Colonic mucosa (tissue), 4 donors: ENCODE results near the gene GRPEL1. TPM values are rescaled to one million over a fixed set of nuclear protein-coding genes. Genes with fewer than 3 reads are reported as not detected.
A peak's percentile ranks its signal among the peaks of the same experiment; 100 is the strongest.

Experiments used
- DNase-seq: peaks from one replicate; pipeline ENCODE4 v3.0.0-alpha.2; 2020
- H3K27ac ChIP-seq: fragments of 200-600 bp; one replicate; pipeline ENCODE4 v1.8.0; 2021
- H3K27me3 ChIP-seq: fragments of 200-600 bp; one replicate; pipeline ENCODE4 v1.8.0; 2021
- H3K36me3 ChIP-seq: fragments of 200-600 bp; one replicate; pipeline ENCODE4 v1.8.0; 2021
- H3K4me1 ChIP-seq: fragments of 200-600 bp; one replicate; pipeline ENCODE4 v1.8.0; 2021; ENCODE audit warnings: mild to moderate bottlenecking
- H3K4me3 ChIP-seq: fragments of 200-600 bp; one replicate; pipeline ENCODE4 v1.8.0; 2021
- H3K9ac ChIP-seq, 2 donors: one replicate each; pipeline ENCODE4 v1.7.0; 2013; ENCODE audit warnings: control low read depth in 2 of 2, low read depth in 2 of 2, low read length in 2 of 2
- H3K9me3 ChIP-seq: fragments of 200-600 bp; one replicate; pipeline ENCODE4 v1.8.0; 2021
- CTCF ChIP-seq: fragments of 200-600 bp; IDR thresholded peaks from one replicate; pipeline ENCODE4 v1.8.0; 2022; ENCODE audit warnings: antibody characterized with exemption, mild to moderate bottlenecking
- intact Hi-C: fragments of 100-400 bp; cut with DNase I; formaldehyde crosslinking; loops from one replicate; pipeline ENCODE4 v1.14.1; 2022
- total RNA-seq, 2 donors: library from RNA; stranded (reverse); fragmentation: NEBNext Ultra II Directional in 1 of 2; extraction: Animal tissue kit (Norgen Biotek cat#: 25700) in 1 of 2; gene quantifications; one replicate each; pipeline ENCODE4 v1.2.1, GENCODE V29; 2021
- donor health status: healthy.
- donor health status: DM: no; HTN: no; CAD: no.
- donor health status: DM: no; HTN: no; CAD: no.

Gene GRPEL1
- total RNA-seq, 2 donors from 2014 or later: 45.9 to 50.9 TPM

- no peaks in the 10 kb centered on the region for H3K36me3 ChIP-seq
- peak overlapping the region; percentile 73 for H3K4me3 ChIP-seq
- peak overlapping the region; percentile 86 for H3K27ac ChIP-seq
- intact Hi-C loops: no loop called here
- H3K9ac ChIP-seq: peak overlapping the region in 1 of 2 donors; percentile 35
- no peaks in the 10 kb centered on the region for H3K27me3 ChIP-seq
- peak; percentile 80 for DNase-seq
- H3K9me3 ChIP-seq: no peaks in the 10 kb centered on the region
- TF ChIP-seq CTCF: peak; percentile 72
- peaks cover 3% of the 10 kb centered on the region for H3K4me1 ChIP-seq
These were observed 34.0 kb upstream of the GRPEL1 start for GRCh38 chr4:7101692-7102515.

- Histone ChIP-seq H3K36me3 (no peaks in the 10 kb centered on the region), H3K9me3 (no peaks in the 10 kb centered on the region), H3K27me3 (no peaks in the 10 kb centered on the region), H3K4me3 (no peak overlapping the region), H3K27ac (no peak overlapping the region), H3K4me1 (no peaks in the 10 kb centered on the region), H3K9ac (no peak overlapping the region)
- intact Hi-C loops: no loop called here
- no peak for DNase-seq
- no peak for TF ChIP-seq CTCF
These were observed 28.4 kb upstream of the GRPEL1 start for GRCh38 chr4:7096236-7096635.

GRCh38 chr4:7095611-7096155, 27.8 kb upstream of the GRPEL1 start:
- Histone ChIP-seq H3K9ac (no peak overlapping the region), H3K4me3 (no peak overlapping the region), H3K4me1 (no peaks in the 10 kb centered on the region), H3K9me3 (no peaks in the 10 kb centered on the region), H3K27ac (no peak overlapping the region), H3K27me3 (no peaks in the 10 kb centered on the region), H3K36me3 (no peaks in the 10 kb centered on the region)
- DNase-seq: no peak
- no peak for TF ChIP-seq CTCF
- intact Hi-C loops: no loop called here

GRCh38 chr4:7094916-7095315, 27.1 kb upstream of the GRPEL1 start:
- no peaks in the 10 kb centered on the region for H3K36me3 ChIP-seq
- no peaks in the 10 kb centered on the region for H3K27me3 ChIP-seq
- no peak for TF ChIP-seq CTCF
- H3K4me3 ChIP-seq: no peak overlapping the region
- intact Hi-C loops: no loop called here
- no peaks in the 10 kb centered on the region for H3K9me3 ChIP-seq
- no peak for DNase-seq
- no peak overlapping the region for H3K9ac ChIP-seq
- no peak overlapping the region for H3K27ac ChIP-seq
- no peaks in the 10 kb centered on the region for H3K4me1 ChIP-seq

GRCh38 chr4:7092026-7092425, 24.2 kb upstream of the GRPEL1 start:
- intact Hi-C loops: no loop called here
- Histone ChIP-seq H3K4me1 (no peaks in the 10 kb centered on the region), H3K36me3 (no peaks in the 10 kb centered on the region), H3K27ac (no peak overlapping the region), H3K9me3 (no peaks in the 10 kb centered on the region), H3K27me3 (no peaks in the 10 kb centered on the region), H3K4me3 (no peak overlapping the region), H3K9ac (no peak overlapping the region)
- TF ChIP-seq CTCF: no peak
- DNase-seq: no peak
